Activated CD8-positive, alpha-beta T cell treated with anti-CD3 and anti-CD28 coated beads, Interleukin-2, amount 10 ng/mL, durations not matched to agents 7 days and 5 days (primary cell): ENCODE results near the gene CFAP69. TPM values are rescaled to one million over a fixed set of nuclear protein-coding genes. Genes with fewer than 3 reads are reported as not detected.
A peak's percentile ranks its signal among the peaks of the same experiment; 100 is the strongest.
"Not testable (repeated sequence)": the region's sequence is repeated elsewhere in the genome, so short reads cannot be mapped to it uniquely, and the experiment has no call there.

ENCODE experiments used
- ATAC-seq: fragments of 150-1000 bp; cut with Tn5 transposase; one replicate; pipeline ENCODE4 v1.10.0; 2021; ENCODE audit warnings: moderate library complexity
- CTCF ChIA-PET: fragments of 350-600 bp; sonication (Branson Sonifier 250); formaldehyde crosslinking; loops from one replicate; lab custom pipeline; 2021; ENCODE audit warnings: antibody characterized with exemption; lab: Charles Lee
- POLR2A ChIA-PET: fragments of 350-600 bp; sonication (Branson Sonifier 250); formaldehyde crosslinking; loops from one replicate; lab custom pipeline; 2021; ENCODE audit warnings: antibody characterized with exemption; lab: Charles Lee
- DNase-seq: peaks from one replicate; pipeline ENCODE4 v3.0.0-alpha.2; 2020
- H3K27ac Mint-ChIP-seq: one replicate; pipeline ENCODE4 v1.8.0; 2021; ENCODE audit warnings: mild to moderate bottlenecking, mixed read lengths
- H3K27me3 Mint-ChIP-seq: one replicate; pipeline ENCODE4 v1.8.0; 2021; ENCODE audit warnings: low read depth, mixed read lengths
- H3K36me3 Mint-ChIP-seq: one replicate; pipeline ENCODE4 v1.8.0; 2021; ENCODE audit warnings: low read depth, mixed read lengths
- H3K4me1 Mint-ChIP-seq: one replicate; pipeline ENCODE4 v1.8.0; 2021; ENCODE audit warnings: low read depth, mixed read lengths
- H3K4me3 Mint-ChIP-seq: one replicate; pipeline ENCODE4 v1.8.0; 2021; ENCODE audit warnings: mild to moderate bottlenecking, mixed read lengths
- H3K9me3 Mint-ChIP-seq: one replicate; pipeline ENCODE4 v1.8.0; 2022; ENCODE audit warnings: mixed read lengths; ENCODE audit not compliant: insufficient read depth
- total RNA-seq, 2 experiments: library from RNA; stranded (reverse); gene quantifications; one replicate each; pipeline ENCODE4 v1.2.3, GENCODE V29; 2021

Gene CFAP69
- total RNA-seq, 2 experiments from 2014 or later, result 0.65 TPM; not detected in 1

DNA sequence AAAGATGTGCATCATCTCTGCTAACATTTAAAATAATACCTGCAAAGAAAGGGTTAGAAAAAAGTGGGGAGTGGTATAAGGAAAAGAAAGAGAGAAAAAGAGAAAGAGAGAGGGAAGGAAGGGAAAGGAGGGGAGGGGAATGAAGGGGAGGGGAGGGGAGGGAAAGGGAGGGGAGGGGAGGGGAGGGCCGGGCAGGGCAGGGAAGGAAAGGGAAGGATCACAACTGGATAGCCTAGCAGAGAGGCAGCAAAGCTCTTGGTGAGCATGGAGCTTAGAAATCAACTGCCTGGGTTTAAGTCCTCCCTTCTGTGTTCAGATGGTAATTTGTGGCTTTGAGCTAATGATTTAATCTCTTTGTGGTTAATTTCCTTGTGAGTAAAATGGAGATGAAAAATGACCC, 81.5 kb downstream of the CFAP69 start:
- ATAC-seq (no peak), DNase-seq (no peak)
- Mint-ChIP-seq H3K27ac (no peak overlapping the region), H3K27me3 (peaks cover 23% of the 10 kb centered on the region), H3K36me3 (no peaks in the 10 kb centered on the region), H3K4me3 (no peak overlapping the region), H3K4me1 (no peaks in the 10 kb centered on the region), H3K9me3 (no peaks in the 10 kb centered on the region)
- POLR2A ChIA-PET, result no interaction called here
- CTCF ChIA-PET, result no interaction called here

DNA sequence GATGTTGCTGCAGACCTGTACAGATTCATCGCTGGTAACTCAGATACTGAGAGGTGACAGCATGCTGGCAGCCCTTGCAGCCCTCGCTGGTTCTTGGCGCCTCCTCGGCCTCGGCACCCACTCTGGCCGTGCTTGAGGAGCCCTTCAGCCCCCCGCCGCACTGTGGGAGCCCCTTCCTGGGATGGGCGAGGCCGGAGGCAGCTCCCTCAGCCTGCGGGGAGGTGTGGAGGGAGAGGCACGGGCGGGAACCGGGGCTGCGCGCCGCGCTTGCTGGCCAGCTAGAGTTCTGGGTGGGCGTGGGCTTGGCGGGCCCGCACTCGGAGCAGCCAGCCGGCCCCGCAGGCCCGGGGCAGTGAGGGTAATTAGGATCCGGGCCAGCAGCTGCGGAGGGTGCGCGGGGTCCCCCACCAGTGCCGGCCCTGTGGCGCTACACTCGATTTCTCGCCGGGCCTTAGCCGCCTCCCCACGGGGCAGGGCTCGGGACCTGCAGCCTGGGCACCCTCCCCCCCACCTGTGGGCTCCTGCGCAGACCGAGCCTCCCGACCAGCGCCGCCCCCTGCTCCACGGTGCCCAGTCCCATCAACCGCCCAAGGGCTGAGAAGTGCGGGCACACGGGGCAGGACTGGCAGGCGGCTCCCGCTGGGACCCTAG, 89.3 kb downstream of the CFAP69 start:
- H3K9me3 Mint-ChIP-seq, result no peaks in the 10 kb centered on the region
- DNase-seq (no peak), ATAC-seq (no peak)
- CTCF ChIA-PET, result no interaction called here
- H3K27me3 Mint-ChIP-seq, result peaks cover 5% of the 10 kb centered on the region
- POLR2A ChIA-PET, result no interaction called here
- H3K27ac Mint-ChIP-seq, result no peak overlapping the region
- H3K4me3 Mint-ChIP-seq, result no peak overlapping the region
- H3K36me3 Mint-ChIP-seq, result no peaks in the 10 kb centered on the region
- H3K4me1 Mint-ChIP-seq, result no peaks in the 10 kb centered on the region

DNA sequence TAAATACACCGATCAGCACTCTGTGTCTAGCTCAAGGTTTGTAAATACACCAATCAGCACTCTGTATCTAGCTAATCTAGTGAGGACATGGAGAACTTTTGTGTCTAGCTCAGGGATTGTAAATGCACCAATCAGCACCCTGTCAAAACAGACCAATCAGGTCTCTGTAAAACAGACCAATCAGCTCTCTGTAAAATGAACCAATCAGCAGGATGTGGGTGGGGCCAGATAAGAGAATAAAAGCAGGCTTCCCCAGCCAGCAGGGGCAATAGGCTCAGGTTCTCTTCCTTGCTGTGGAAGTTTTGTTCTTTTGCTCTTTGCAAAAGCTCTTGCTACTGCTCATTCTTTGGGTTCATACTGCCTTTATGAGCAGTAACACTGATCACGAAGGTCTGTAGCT, 90.0 kb downstream of the CFAP69 start:
- H3K9me3 Mint-ChIP-seq, H3K36me3 Mint-ChIP-seq, DNase-seq, H3K4me1 Mint-ChIP-seq, H3K4me3 Mint-ChIP-seq, POLR2A ChIA-PET, H3K27ac Mint-ChIP-seq, ATAC-seq, CTCF ChIA-PET, H3K27me3 Mint-ChIP-seq: not testable (repeated sequence)

DNA sequence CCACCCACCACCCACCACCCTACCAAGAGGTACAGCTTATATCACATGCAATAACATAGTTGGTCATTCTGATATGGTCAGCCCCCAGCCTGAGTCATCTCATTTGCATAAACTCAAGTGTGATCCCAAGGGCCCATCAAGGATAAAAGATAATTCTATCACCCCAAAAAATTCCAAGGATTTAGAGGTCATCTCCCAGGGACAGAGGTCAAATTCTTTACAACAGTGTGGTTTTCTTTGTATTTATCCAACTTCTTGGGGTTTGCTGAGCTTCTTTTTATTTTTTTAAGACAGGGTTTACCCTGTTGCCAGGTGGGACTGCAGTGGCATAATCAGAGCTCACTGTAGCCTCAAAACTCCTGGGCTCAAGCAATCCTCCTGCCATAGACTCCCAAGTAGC, 92.1 kb downstream of the CFAP69 start:
- H3K9me3 Mint-ChIP-seq, result no peaks in the 10 kb centered on the region
- no peak overlapping the region for H3K4me3 Mint-ChIP-seq
- ChIA-PET POLR2A (interaction anchor here (0.9 to 1.2 kb wide), 2 partner anchors 19 to 21 kb away, joined by 3 read pairs; no protein-coding TSS in a partner anchor), CTCF (interaction anchor here (2.0 kb wide), 1 partner anchor 9 kb away, joined by 8 read pairs; the partner anchor contains the start of gene GTPBP10)
- no peak overlapping the region for H3K27ac Mint-ChIP-seq
- no peaks in the 10 kb centered on the region for H3K36me3 Mint-ChIP-seq
- ATAC-seq, result no peak
- H3K4me1 Mint-ChIP-seq, result no peaks in the 10 kb centered on the region
- no peaks in the 10 kb centered on the region for H3K27me3 Mint-ChIP-seq
- no peak for DNase-seq

DNA sequence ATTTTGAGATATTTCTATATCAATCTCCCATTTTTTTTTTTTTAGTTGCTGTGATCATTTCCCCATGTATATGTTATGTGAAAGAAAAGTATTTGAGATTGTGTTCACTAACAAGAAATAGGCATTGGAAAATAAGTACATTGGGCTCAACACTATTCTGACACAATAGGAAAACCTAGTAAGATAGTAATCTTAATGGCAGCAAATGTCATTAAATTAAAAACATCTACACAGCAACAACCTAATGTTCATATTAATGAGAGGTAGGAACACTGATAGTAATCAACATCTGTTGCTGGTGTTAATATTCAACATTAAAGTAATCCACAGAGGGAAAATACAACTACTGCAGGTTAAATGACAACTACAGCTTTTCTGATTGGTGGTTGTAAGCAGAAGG, 100.0 kb downstream of the CFAP69 start:
- Mint-ChIP-seq H3K27me3 (no peaks in the 10 kb centered on the region), H3K4me3 (peak overlapping the region; percentile 94), H3K27ac (peak overlapping the region; percentile 99), H3K36me3 (peaks cover 9% of the 10 kb centered on the region), H3K4me1 (peaks cover 27% of the 10 kb centered on the region), H3K9me3 (no peaks in the 10 kb centered on the region)
- no peak for DNase-seq
- ChIA-PET CTCF (interaction anchor here (1.2 to 1.3 kb wide), 4 partner anchors 13 to 166 kb away, joined by 3 to 6 read pairs (median 4); no protein-coding TSS in a partner anchor), POLR2A (no interaction called here)
- no peak for ATAC-seq

DNA sequence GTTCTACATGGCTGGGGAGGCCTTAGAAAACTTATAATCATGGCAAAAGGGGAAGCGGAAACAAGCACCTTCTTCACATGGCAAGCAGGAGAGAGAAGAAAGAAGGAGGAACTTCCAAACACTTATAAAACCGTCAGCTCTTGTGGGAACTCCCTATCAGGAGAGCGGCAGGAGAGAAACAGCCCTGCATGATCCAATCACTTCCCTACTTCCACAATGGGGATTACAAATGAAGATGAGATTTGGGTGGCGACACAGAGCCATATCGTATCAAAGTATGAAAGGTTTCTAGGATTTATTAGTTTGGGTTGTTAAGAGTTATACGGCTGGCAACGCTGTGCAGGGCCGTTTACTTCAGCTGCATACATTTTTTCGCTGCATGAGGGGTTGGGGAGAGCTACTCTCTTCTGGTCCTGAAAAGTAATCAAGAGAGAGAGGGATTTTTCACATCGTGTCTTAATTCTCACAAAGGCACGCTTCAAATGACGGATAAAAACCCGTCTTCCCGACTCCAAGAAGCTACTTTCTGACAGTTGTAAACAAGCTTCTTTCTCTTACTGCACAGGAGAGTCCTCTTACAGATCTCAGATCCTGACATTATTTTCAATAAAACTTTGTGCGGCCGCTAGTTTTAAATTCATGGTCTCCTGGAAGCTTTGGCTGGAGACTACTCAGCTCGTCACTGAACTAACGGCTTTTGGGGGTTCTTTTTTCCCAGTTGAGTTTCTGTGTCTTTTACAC, 100.8 kb downstream of the CFAP69 start:
- ChIA-PET CTCF (interaction anchor here (0.7 to 1.3 kb wide), 21 partner anchors 9 to 1620 kb away, joined by 3 to 11 read pairs (median 3); partner anchors contain the start of genes CLDN12 and STEAP2), POLR2A (interaction anchor here (0.7 to 1.7 kb wide), 5 partner anchors 23 to 152 kb away, joined by 3 to 10 read pairs (median 3); partner anchors contain the start of gene CLDN12)
- no peaks in the 10 kb centered on the region for H3K9me3 Mint-ChIP-seq
- DNase-seq (peak; percentile 26), ATAC-seq (peak; percentile 5)
- peak overlapping the region; percentile 94 for H3K4me3 Mint-ChIP-seq
- H3K27me3 Mint-ChIP-seq, result no peaks in the 10 kb centered on the region
- H3K4me1 Mint-ChIP-seq, result peaks cover 27% of the 10 kb centered on the region
- H3K27ac Mint-ChIP-seq, result peak overlapping the region; percentile 99
- H3K36me3 Mint-ChIP-seq, result peaks cover 13% of the 10 kb centered on the region

DNA sequence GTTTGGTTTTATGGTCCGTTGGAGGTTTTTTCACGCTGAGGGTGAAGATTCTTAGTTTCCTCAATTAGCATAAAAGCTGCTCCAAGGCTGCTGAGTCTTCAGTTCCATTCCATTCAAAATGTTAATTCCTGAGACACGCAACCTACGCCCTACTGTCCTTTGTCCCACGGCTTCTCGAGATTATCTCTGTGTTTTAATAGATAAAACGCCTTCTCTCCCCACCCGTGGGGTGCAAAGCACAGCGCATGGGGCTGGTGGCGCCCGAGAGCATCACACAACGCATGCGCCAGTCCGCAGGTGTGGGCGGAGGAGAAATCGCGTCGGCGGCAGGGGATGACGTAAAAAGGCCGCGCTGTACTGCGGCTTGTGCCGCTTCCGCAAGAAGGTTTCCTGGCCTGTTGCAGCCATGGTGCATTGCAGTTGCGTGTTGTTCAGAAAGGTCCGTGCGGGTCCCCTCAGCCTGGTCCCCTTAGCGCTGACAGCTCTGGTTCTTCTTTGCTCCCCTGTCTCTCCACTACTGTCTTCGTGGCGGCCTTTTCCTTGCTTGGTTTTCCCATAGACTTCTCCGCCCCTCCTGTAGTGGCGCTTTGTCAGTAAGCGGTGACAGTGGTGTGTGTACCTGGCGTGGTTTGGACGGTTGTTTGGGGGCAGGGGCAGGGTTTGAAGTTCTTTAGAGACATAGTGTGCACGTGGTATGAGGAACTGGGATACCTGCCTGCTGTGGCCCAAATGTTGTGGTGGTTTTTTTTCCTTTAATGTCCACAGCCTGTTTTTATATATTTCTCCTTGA, 101.6 kb downstream of the CFAP69 start, which contains the start of gene GTPBP10:
GTPBP10 (plus strand) TSS at position 381 of the 790 bp plus-strand sequence; CDS start at position 407, 26 bp downstream.
- H3K4me1 Mint-ChIP-seq, result peaks cover 27% of the 10 kb centered on the region
- CTCF ChIA-PET, result interaction anchor here (0.7 to 1.3 kb wide), 18 partner anchors 10 to 1607 kb away, joined by 3 to 11 read pairs (median 3); partner anchors contain the start of gene CLDN12
- POLR2A ChIA-PET, result interaction anchor here (0.7 to 1.7 kb wide), 5 partner anchors 22 to 153 kb away, joined by 3 to 10 read pairs (median 3); partner anchors contain the start of gene CLDN12

DNA sequence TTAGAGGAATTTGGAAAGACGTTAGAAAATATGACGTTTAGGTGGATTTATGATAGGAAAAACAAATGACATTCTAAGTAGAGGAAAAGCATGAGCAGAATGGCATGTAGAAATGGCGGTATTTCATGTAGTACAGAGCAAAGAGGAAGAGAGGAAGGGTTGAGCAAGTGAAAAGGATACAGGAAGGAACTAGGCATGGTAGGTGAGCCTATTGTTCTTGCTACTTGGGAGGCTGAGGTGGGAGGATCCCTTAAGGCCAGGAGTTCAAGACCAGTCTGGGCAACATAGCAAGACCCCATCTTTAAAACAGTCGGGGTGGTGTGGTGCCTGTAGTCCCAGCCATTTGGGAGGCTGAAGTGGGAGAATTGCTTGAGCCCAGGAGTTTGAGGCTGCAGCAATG, 102.8 kb downstream of the CFAP69 start:
- peaks cover 27% of the 10 kb centered on the region for H3K4me1 Mint-ChIP-seq
- no peaks in the 10 kb centered on the region for H3K9me3 Mint-ChIP-seq
- H3K36me3 Mint-ChIP-seq, result peaks cover 17% of the 10 kb centered on the region
- ATAC-seq (no peak), DNase-seq (no peak)
- no peaks in the 10 kb centered on the region for H3K27me3 Mint-ChIP-seq
- peak overlapping the region; percentile 99 for H3K27ac Mint-ChIP-seq
- CTCF ChIA-PET, result interaction anchor here (0.6 kb wide), 1 partner anchor 32 kb away, joined by 3 read pairs; no protein-coding TSS in a partner anchor
- POLR2A ChIA-PET, result no interaction called here
- peak overlapping the region; percentile 94 for H3K4me3 Mint-ChIP-seq

More for the DNA sequence above, 101.6 kb downstream of the CFAP69 start, which contains the start of gene GTPBP10:
- Mint-ChIP-seq H3K4me3 (peak within 1 kb of the TSS; percentile 94), H3K36me3 (peaks cover 13% of the 10 kb centered on the region), H3K27ac (peak within 1 kb of the TSS; percentile 99), H3K27me3 (no peaks in the 10 kb centered on the region), H3K9me3 (no peaks in the 10 kb centered on the region)
- DNase-seq (peak; percentile 96), ATAC-seq (peak; percentile 98)

DNA sequence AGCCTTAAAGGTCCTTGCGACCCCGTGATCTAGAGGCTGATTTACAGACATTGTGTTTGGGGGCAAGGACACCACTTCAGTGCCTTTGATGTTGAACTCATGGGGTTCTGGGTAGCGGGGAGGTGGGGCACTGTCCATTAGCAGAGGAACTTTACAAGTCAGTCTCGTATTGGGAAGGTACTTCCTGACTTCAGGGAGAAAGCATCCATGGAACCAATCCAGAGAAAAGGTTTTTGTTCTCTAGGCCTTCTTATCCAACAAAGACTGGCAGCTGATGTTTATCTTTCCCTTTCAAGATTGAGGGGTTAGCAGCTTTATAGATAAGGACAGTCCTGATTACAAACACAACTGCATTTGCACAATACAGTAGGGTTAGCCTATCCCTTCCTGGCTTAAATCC, 104.3 kb downstream of the CFAP69 start:
- no peaks in the 10 kb centered on the region for H3K27me3 Mint-ChIP-seq
- CTCF ChIA-PET, result no interaction called here

DNA sequence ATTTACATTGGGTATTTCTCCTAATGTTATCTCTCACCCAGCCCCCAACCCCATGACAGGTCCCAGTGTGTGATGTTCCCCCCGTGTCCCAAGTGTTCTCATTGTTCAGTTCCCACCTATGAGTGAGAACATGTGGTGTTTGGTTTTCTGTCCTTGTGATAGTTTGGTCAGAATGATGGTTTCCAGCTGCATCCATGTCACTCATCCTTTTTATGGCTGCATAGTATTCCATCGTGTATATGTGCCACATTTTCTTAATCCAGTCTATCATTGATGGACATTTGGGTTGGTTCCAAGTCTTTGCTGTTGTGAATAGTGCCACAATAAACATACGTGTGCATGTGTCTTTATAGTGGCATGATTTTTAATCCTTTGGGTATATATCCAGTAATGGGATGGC, 105.1 kb downstream of the CFAP69 start:
- H3K4me3 Mint-ChIP-seq, DNase-seq, ATAC-seq, H3K27ac Mint-ChIP-seq, H3K9me3 Mint-ChIP-seq, H3K27me3 Mint-ChIP-seq, CTCF ChIA-PET, POLR2A ChIA-PET: not testable (repeated sequence)
- Mint-ChIP-seq H3K4me1 (peaks cover 25% of the 10 kb centered on the region), H3K36me3 (peaks cover 30% of the 10 kb centered on the region)

More for the DNA sequence above, 104.3 kb downstream of the CFAP69 start:
- ATAC-seq (no peak), DNase-seq (no peak)
- H3K27ac Mint-ChIP-seq, result no peak overlapping the region
- H3K9me3 Mint-ChIP-seq, result no peaks in the 10 kb centered on the region
- H3K4me3 Mint-ChIP-seq, result no peak overlapping the region
- peaks cover 27% of the 10 kb centered on the region for H3K36me3 Mint-ChIP-seq
- H3K4me1 Mint-ChIP-seq, result peaks cover 27% of the 10 kb centered on the region
- POLR2A ChIA-PET, result no interaction called here

DNA sequence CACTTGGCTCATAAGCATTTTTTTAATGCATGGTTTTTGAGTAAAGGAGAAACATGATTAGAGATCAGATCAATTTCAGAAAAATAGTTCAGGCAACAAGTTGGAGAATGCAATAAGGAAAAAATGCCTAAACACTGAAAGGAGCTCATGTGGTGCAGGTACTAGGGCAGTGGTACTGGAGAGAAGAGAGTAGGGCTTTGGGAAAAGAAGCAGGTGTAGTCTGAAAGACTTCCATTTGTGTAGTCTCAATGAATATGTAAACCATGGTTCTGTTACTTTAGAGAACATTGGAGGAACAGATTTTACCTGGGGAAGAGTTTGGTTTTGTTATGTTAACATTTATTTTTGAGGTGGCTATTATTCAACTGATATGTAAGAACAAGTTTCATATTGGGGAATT, 107.0 kb downstream of the CFAP69 start:
- Mint-ChIP-seq H3K27ac (no peak overlapping the region), H3K9me3 (no peaks in the 10 kb centered on the region), H3K27me3 (no peaks in the 10 kb centered on the region), H3K36me3 (peaks cover 47% of the 10 kb centered on the region), H3K4me1 (peaks cover 11% of the 10 kb centered on the region), H3K4me3 (no peak overlapping the region)
- DNase-seq (no peak), ATAC-seq (no peak)
- CTCF ChIA-PET, result no interaction called here
- POLR2A ChIA-PET, result no interaction called here
